Measurements from ENCODE around the gene FGF14. TPM values are rescaled to one million over a fixed set of nuclear protein-coding genes. Genes with fewer than 3 reads are reported as not detected.

FGF14 gene
- total and polyA plus RNA-seq, 7 experiments from 2014 or later = not detected

DNA sequence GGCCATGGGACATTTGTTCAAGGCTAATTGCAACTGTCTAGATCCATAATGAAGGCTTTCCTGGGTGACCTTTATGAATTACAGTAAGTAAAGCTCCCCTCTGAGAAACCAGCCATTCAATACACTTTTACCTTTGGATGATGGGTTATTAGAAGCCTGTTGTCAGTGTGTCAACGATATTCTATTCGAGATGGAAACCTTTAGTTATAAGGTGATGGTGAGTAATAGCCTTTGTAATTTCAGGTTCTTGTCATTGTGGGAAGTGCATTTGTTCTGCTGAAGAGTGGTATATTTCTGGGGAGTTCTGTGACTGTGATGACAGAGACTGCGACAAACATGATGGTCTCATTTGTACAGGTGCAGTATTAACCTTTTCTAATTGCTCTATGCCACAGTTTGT, 687.7 kb downstream of the FGF14 start:
- H3K4me1 ChIP-seq (ENCODE audit: control insufficient read depth in 2 of 2, insufficient read depth in 2 of 2, low read length in 2 of 2) = no peaks in the 10 kb centered on the region
- no peak overlapping the region for H3K4me3 ChIP-seq (ENCODE audit: low read length)
- H3K4me1 Mint-ChIP-seq = no peaks in the 10 kb centered on the region
- ChIA-PET CTCF (no interaction called here), POLR2A (no interaction called here)
- no peaks in the 10 kb centered on the region for H3K27me3 ChIP-seq (ENCODE audit: control insufficient read depth in 2 of 2, insufficient read depth in 2 of 2, low read length in 2 of 2)
- intact Hi-C loops (cut with micrococcal nuclease) = no loop called here
- H3K36me3 Mint-ChIP-seq = no peaks in the 10 kb centered on the region
- no peak overlapping the region for H3K4me3 Mint-ChIP-seq
- H3K27ac Mint-ChIP-seq = no peak overlapping the region
- ATAC-seq = no peak
- H3K9me3 ChIP-seq (ENCODE audit: control insufficient read depth in 2 of 3, low read length in 3 of 3) = no peaks in the 10 kb centered on the region
- H3K9me3 Mint-ChIP-seq = peaks cover 0 to 2% (median 0%) of the 10 kb centered on the region in 11 donors
- DNase-seq = no peak
- no peaks in the 10 kb centered on the region for H3K36me3 ChIP-seq (ENCODE audit: control insufficient read depth in 2 of 3, insufficient read depth in 3 of 3, low read length in 3 of 3)
- peaks cover 0 to 23% (median 0%) of the 10 kb centered on the region in 5 donors for H3K27me3 Mint-ChIP-seq
- H3K27ac ChIP-seq (ENCODE audit: low read depth, low read length) = no peak overlapping the region

DNA sequence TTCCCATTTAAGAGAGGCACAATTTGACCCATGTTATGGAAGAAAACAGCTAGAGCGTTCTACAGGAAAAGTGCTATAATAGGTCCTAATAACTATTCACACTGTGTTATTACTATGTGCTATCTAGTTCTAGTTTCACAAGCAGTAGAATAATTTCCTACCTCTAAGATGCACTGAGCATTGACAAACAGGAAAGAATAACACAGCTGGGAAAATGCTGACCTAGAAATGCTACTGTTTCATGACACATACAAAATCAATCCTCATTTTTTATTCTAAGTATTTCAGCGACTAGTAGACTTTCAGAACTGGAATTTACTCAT, 689.9 kb downstream of the FGF14 start:
- intact Hi-C loops (cut with micrococcal nuclease) = no loop called here

DNA sequence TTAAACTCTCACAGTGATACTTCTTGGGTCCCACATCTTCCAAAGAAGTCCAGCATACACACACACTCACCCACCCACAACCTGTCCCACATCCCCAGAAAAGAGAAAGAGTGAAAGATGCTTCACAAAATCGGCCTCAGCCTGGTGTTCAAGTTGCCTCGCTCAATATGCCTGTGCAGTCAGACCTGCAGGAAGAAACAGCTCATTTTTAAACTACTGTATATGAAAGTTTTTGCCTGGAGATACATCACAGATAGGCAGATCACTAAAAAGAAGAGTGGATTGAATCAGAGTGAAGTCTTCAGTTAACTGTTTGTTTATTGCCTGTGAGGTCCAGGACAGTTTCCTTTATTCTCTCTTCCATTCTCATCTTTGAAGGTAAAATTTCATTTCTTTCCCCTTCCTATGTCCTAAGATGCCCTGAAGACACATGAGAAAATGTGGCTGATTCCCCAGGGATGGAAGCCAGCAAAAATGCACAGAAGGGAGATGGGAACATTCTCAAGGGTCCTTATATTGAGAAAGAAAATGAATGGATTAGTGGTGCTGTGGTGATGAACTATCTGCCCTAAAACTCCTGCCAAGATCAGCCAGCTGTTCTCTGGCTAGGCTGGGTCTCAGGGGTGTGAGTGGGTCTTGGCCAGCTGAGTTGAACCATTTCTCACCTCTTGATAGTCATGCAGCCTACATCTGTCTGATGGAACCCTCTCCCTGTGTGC, 690.4 kb downstream of the FGF14 start:
- H3K4me1 Mint-ChIP-seq = peaks cover 3 to 7% (median 5%) of the 10 kb centered on the region in 7 donors
- no peaks in the 10 kb centered on the region for H3K9me3 ChIP-seq (ENCODE audit: control insufficient read depth in 2 of 3, low read length in 3 of 3)
- no peak overlapping the region for H3K27ac ChIP-seq (ENCODE audit: low read depth, low read length)
- no peaks in the 10 kb centered on the region for H3K36me3 ChIP-seq (ENCODE audit: control insufficient read depth in 2 of 3, insufficient read depth in 3 of 3, low read length in 3 of 3)
- H3K4me3 ChIP-seq (ENCODE audit: low read length) = no peak overlapping the region
- H3K4me1 ChIP-seq (ENCODE audit: control insufficient read depth in 2 of 2, insufficient read depth in 2 of 2, low read length in 2 of 2) = no peaks in the 10 kb centered on the region
- CTCF ChIA-PET = no interaction called here
- H3K27ac Mint-ChIP-seq = no peak overlapping the region
- DNase-seq (no peak), ATAC-seq (no peak)
- H3K27me3 Mint-ChIP-seq = peaks cover 0 to 18% (median 0%) of the 10 kb centered on the region in 5 donors
- peaks cover 0 to 4% (median 0%) of the 10 kb centered on the region in 5 donors for H3K36me3 Mint-ChIP-seq
- H3K9me3 Mint-ChIP-seq = peaks cover 0 to 6% (median 0%) of the 10 kb centered on the region in 11 donors
- intact Hi-C loops (cut with micrococcal nuclease) = no loop called here
- H3K27me3 ChIP-seq (ENCODE audit: control insufficient read depth in 2 of 2, insufficient read depth in 2 of 2, low read length in 2 of 2) = no peaks in the 10 kb centered on the region
- POLR2A ChIA-PET = no interaction called here
- no peak overlapping the region for H3K4me3 Mint-ChIP-seq

More for the DNA sequence above, 689.9 kb downstream of the FGF14 start:
- no peaks in the 10 kb centered on the region for H3K36me3 ChIP-seq (ENCODE audit: control insufficient read depth in 2 of 3, insufficient read depth in 3 of 3, low read length in 3 of 3)
- ChIA-PET POLR2A (no interaction called here), CTCF (no interaction called here)
- no peaks in the 10 kb centered on the region for H3K27me3 ChIP-seq (ENCODE audit: control insufficient read depth in 2 of 2, insufficient read depth in 2 of 2, low read length in 2 of 2)
- H3K9me3 ChIP-seq (ENCODE audit: control insufficient read depth in 2 of 3, low read length in 3 of 3) = no peaks in the 10 kb centered on the region
- DNase-seq = no peak
- ATAC-seq = no peak
- Mint-ChIP-seq H3K27me3 (peaks cover 0 to 18% (median 0%) of the 10 kb centered on the region in 5 donors), H3K4me1 (peaks cover 0 to 2% (median under 1%) of the 10 kb centered on the region in 7 donors), H3K36me3 (peaks cover 0 to 4% (median 0%) of the 10 kb centered on the region in 5 donors), H3K27ac (no peak overlapping the region), H3K9me3 (peaks cover 0 to 6% (median 0%) of the 10 kb centered on the region in 11 donors), H3K4me3 (no peak overlapping the region)
- no peak overlapping the region for H3K27ac ChIP-seq (ENCODE audit: low read depth, low read length)
- H3K4me1 ChIP-seq (ENCODE audit: control insufficient read depth in 2 of 2, insufficient read depth in 2 of 2, low read length in 2 of 2) = no peaks in the 10 kb centered on the region
- H3K4me3 ChIP-seq (ENCODE audit: low read length) = no peak overlapping the region

DNA sequence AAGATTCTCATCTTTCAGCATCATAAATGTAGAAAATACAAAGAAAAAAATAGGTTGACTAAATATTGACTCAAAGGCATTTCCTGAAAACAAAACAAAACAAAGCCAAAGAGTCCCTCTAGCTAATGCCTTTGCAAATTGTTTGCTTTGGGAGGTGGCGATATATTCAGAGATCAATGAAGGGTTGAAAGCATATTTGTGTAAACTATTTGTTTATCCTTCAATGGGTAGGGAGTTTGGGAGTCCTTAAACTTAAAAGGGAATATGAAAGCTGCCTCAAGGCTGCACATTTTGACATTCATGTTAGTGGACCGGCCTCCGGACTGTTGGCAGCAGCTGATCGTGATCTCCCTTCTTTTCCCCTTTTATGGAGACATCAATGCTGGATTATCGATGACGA, 691.9 kb downstream of the FGF14 start:
- intact Hi-C loops (cut with micrococcal nuclease) = no loop called here
- DNase-seq (no peak), ATAC-seq (no peak)
- POLR2A ChIA-PET = no interaction called here
- H3K4me3 Mint-ChIP-seq = no peak overlapping the region
- Histone ChIP-seq H3K27ac (ENCODE audit: low read depth, low read length) (no peak overlapping the region), H3K9me3 (ENCODE audit: control insufficient read depth in 2 of 3, low read length in 3 of 3) (no peaks in the 10 kb centered on the region), H3K27me3 (ENCODE audit: control insufficient read depth in 2 of 2, insufficient read depth in 2 of 2, low read length in 2 of 2) (no peaks in the 10 kb centered on the region), H3K4me1 (ENCODE audit: control insufficient read depth in 2 of 2, insufficient read depth in 2 of 2, low read length in 2 of 2) (no peaks in the 10 kb centered on the region), H3K4me3 (ENCODE audit: low read length) (no peak overlapping the region), H3K36me3 (ENCODE audit: control insufficient read depth in 2 of 3, insufficient read depth in 3 of 3, low read length in 3 of 3) (no peaks in the 10 kb centered on the region)
- H3K27ac Mint-ChIP-seq = no peak overlapping the region
- peaks cover 0 to 6% (median 0%) of the 10 kb centered on the region in 11 donors for H3K9me3 Mint-ChIP-seq
- H3K4me1 Mint-ChIP-seq = peaks cover 3 to 14% (median 6%) of the 10 kb centered on the region in 7 donors
- CTCF ChIA-PET = no interaction called here
- peaks cover 0 to 4% (median 0%) of the 10 kb centered on the region in 5 donors for H3K36me3 Mint-ChIP-seq
- peaks cover 0 to 12% (median 0%) of the 10 kb centered on the region in 5 donors for H3K27me3 Mint-ChIP-seq

DNA sequence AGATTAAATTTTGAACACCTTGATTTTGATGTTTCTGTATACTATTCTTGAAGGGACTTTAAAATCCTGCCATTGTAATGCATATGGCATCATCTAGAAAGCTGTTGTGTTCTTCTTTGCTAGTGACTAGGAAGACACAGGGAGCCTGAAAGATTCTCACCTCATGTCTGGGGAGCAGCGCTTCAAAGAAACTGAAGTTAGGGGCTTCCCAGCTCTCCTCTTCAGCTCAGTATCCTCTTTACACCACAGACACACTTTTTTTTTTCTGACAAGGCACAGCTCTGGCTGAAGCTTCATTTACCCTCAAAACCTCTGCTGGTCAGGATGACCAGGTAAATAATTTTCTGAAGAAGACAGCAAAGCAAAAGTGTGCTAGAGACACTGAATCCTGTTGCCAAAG, 693.7 kb downstream of the FGF14 start:
- no peaks in the 10 kb centered on the region for H3K4me1 ChIP-seq (ENCODE audit: control insufficient read depth in 2 of 2, insufficient read depth in 2 of 2, low read length in 2 of 2)
- no peaks in the 10 kb centered on the region for H3K9me3 ChIP-seq (ENCODE audit: control insufficient read depth in 2 of 3, low read length in 3 of 3)
- ChIA-PET CTCF (no interaction called here), POLR2A (no interaction called here)
- Mint-ChIP-seq H3K4me1 (peaks cover 3 to 14% (median 6%) of the 10 kb centered on the region in 7 donors), H3K36me3 (peaks cover 0 to 4% (median 0%) of the 10 kb centered on the region in 5 donors), H3K27ac (no peak overlapping the region), H3K27me3 (peaks cover 0 to 17% (median 3%) of the 10 kb centered on the region in 5 donors), H3K4me3 (no peak overlapping the region), H3K9me3 (peaks cover 0 to 6% (median 0%) of the 10 kb centered on the region in 11 donors)
- ATAC-seq = no peak
- no peak overlapping the region for H3K4me3 ChIP-seq (ENCODE audit: low read length)
- H3K36me3 ChIP-seq (ENCODE audit: control insufficient read depth in 2 of 3, insufficient read depth in 3 of 3, low read length in 3 of 3) = no peaks in the 10 kb centered on the region
- no peak overlapping the region for H3K27ac ChIP-seq (ENCODE audit: low read depth, low read length)
- intact Hi-C loops (cut with micrococcal nuclease) = no loop called here
- H3K27me3 ChIP-seq (ENCODE audit: control insufficient read depth in 2 of 2, insufficient read depth in 2 of 2, low read length in 2 of 2) = no peaks in the 10 kb centered on the region
- no peak for DNase-seq

DNA sequence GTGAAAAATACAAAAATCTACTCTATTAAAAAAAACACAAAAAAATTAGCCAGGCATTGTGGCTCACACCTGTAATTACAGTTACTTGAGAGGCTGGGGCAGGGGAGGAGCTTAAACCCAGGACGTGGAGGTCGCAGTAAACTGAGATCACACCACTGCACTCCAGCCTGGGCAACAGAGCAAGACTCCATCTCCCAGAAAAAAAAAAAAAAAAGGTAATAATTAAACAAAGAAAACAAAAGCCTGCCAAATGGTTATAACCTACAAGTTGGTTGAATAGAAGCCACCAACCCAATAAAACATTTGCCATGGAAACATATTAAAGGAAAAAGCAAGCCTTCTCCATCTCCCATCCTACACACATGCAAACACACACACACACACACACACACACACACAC, 694.2 kb downstream of the FGF14 start:
- DNase-seq (no peak), ATAC-seq (no peak)
- Mint-ChIP-seq H3K36me3 (peaks cover 0 to 4% (median 0%) of the 10 kb centered on the region in 5 donors), H3K4me1 (peaks cover 3 to 14% (median 6%) of the 10 kb centered on the region in 7 donors), H3K9me3 (peaks cover 0 to 6% (median 0%) of the 10 kb centered on the region in 11 donors), H3K27ac (no peak overlapping the region), H3K4me3 (no peak overlapping the region), H3K27me3 (peaks cover 0 to 17% (median 3%) of the 10 kb centered on the region in 5 donors)
- intact Hi-C loops (cut with micrococcal nuclease) = no loop called here
- CTCF ChIA-PET = no interaction called here
- POLR2A ChIA-PET = no interaction called here
- Histone ChIP-seq H3K4me3 (ENCODE audit: low read length) (no peak overlapping the region), H3K27me3 (ENCODE audit: control insufficient read depth in 2 of 2, insufficient read depth in 2 of 2, low read length in 2 of 2) (no peaks in the 10 kb centered on the region), H3K4me1 (ENCODE audit: control insufficient read depth in 2 of 2, insufficient read depth in 2 of 2, low read length in 2 of 2) (no peaks in the 10 kb centered on the region), H3K9me3 (ENCODE audit: control insufficient read depth in 2 of 3, low read length in 3 of 3) (no peaks in the 10 kb centered on the region), H3K27ac (ENCODE audit: low read depth, low read length) (no peak overlapping the region), H3K36me3 (ENCODE audit: control insufficient read depth in 2 of 3, insufficient read depth in 3 of 3, low read length in 3 of 3) (no peaks in the 10 kb centered on the region)

DNA sequence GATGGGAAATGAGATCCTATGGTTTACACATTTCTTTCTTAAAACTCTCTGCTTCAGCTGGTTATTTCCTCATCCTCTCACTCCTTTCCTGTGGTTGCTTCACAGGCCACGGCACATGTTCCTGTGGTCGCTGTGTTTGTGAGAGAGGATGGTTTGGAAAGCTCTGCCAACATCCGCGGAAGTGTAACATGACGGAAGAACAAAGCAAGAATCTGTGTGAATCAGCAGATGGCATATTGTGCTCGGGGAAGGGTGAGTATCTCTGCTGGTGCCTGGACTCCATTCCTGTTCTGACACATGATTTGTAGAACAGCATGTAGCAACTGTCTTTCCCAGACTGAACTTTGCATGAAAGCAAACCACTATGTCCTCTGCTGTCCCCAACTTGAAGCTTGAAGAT, 695.2 kb downstream of the FGF14 start:
- intact Hi-C loops (cut with micrococcal nuclease) = no loop called here
- peak; percentile 73 for ATAC-seq
- no peaks in the 10 kb centered on the region for H3K36me3 ChIP-seq (ENCODE audit: control insufficient read depth in 2 of 3, insufficient read depth in 3 of 3, low read length in 3 of 3)
- peak overlapping the region in 2 of 9 donors; percentile 27 to 31 for H3K27ac Mint-ChIP-seq
- no peaks in the 10 kb centered on the region for H3K9me3 ChIP-seq (ENCODE audit: control insufficient read depth in 2 of 3, low read length in 3 of 3)
- peak in 4 of 9 donors; percentile 2 to 53 (median 10) for DNase-seq
- CTCF ChIA-PET = interaction anchor here (0.5 kb wide), 1 partner anchor 10 kb away, joined by 4 read pairs; no protein-coding TSS in a partner anchor
- no peak overlapping the region for H3K4me3 ChIP-seq (ENCODE audit: low read length)
- peaks cover 0 to 17% (median 3%) of the 10 kb centered on the region in 5 donors for H3K27me3 Mint-ChIP-seq
- H3K4me1 Mint-ChIP-seq = peaks cover 3 to 14% (median 6%) of the 10 kb centered on the region in 7 donors
- no peaks in the 10 kb centered on the region for H3K4me1 ChIP-seq (ENCODE audit: control insufficient read depth in 2 of 2, insufficient read depth in 2 of 2, low read length in 2 of 2)
- no peaks in the 10 kb centered on the region for H3K27me3 ChIP-seq (ENCODE audit: control insufficient read depth in 2 of 2, insufficient read depth in 2 of 2, low read length in 2 of 2)
- H3K9me3 Mint-ChIP-seq = peaks cover 0 to 6% (median 0%) of the 10 kb centered on the region in 11 donors
- no peak overlapping the region for H3K27ac ChIP-seq (ENCODE audit: low read depth, low read length)
- POLR2A ChIA-PET = no interaction called here
- H3K4me3 Mint-ChIP-seq = peak overlapping the region in 1 of 10 donors; percentile 15
- H3K36me3 Mint-ChIP-seq = peaks cover 0 to 4% (median 0%) of the 10 kb centered on the region in 5 donors
